HCT116 (cell line): ENCODE results near the gene TTC12. TPM values are rescaled to one million over a fixed set of nuclear protein-coding genes. Genes with fewer than 3 reads are reported as not detected.

ENCODE experiments used
- ATAC-seq: fragments of 200-7000 bp; cut with Tn5 transposase; 2 replicates; pipeline ENCODE4 v1.9.1; 2020; ENCODE audit warnings: mild to moderate bottlenecking, moderate library complexity
- BruUV-seq: library from RNA; stranded (reverse); fragments of 400-500 nt; replicated peaks from 2 replicates; lab custom pipeline; 2021; lab: Mats Ljungman, UMichigan
- CTCF ChIA-PET: fragments of 300-600 bp; sonication (Branson Sonifier 250); formaldehyde crosslinking; loops from one replicate; lab custom pipeline; 2021; ENCODE audit warnings: antibody characterized with exemption; lab: Charles Lee
- POLR2A ChIA-PET: fragments of 300-600, 350-600 bp; sonication (Branson Sonifier 250); formaldehyde crosslinking; loops from one replicate; lab custom pipeline; 2021; ENCODE audit warnings: antibody characterized with exemption; lab: Charles Lee
- RAD21 ChIA-PET, 2 experiments: fragments of 300-600 bp; sonication (Branson Sonifier 250); formaldehyde crosslinking; loops; one replicate each; lab custom pipeline; 2023; ENCODE audit warnings: low total read pairs in 2 of 2; ENCODE audit not compliant: uncharacterized antibody in 2 of 2, unreplicated experiment in 2 of 2, low non-redundant PET in 1 of 2; lab: Charles Lee
- DNase-seq: peaks from one replicate; pipeline ENCODE4 v3.0.0-alpha.2; 2010; ENCODE audit warnings: low read depth, low spot score
- H2AFZ ChIP-seq: fragments of 200-600 bp; shearing (Covaris generic), sonication (generic); 2 replicates; pipeline ENCODE4 v1.6.1; 2017; ENCODE audit warnings: low read depth, mixed run types, mixed read lengths, antibody characterized with exemption, low read length; ENCODE audit not compliant: poor library complexity, severe bottlenecking
- H3K27ac ChIP-seq: 2 replicates; pipeline ENCODE4 v1.5.1; 2012; ENCODE audit warnings: low read depth, low read length
- H3K27me3 ChIP-seq: fragments of 200-600 bp; sonication (generic); 2 replicates; pipeline ENCODE4 v1.6.1; 2016; ENCODE audit warnings: mixed run types, low read length, mixed read lengths; ENCODE audit not compliant: insufficient read depth
- H3K36me3 ChIP-seq, 2 experiments: fragments of 200-500 bp in 1 of 2; fragments of 200-600 bp in 1 of 2; sonication (Bioruptor generic) in 1 of 2; sonication (generic) in 1 of 2; 2 replicates each; pipeline versions ENCODE4 v1.5.1 to v1.6.1; 2014 to 2016; ENCODE audit warnings: low read length in 2 of 2, inconsistent platforms in 1 of 2, mixed read lengths in 1 of 2, mixed run types in 1 of 2; ENCODE audit not compliant: insufficient read depth in 2 of 2, control insufficient read depth in 1 of 2
- H3K4me1 ChIP-seq, 2 experiments: fragments of 200-600 bp in 1 of 2; sonication (generic) in 1 of 2; 2 replicates each; pipeline versions ENCODE4 v1.5.1 to v1.6.1; 2012 to 2017; ENCODE audit warnings: low read length in 2 of 2, inconsistent platforms in 1 of 2, mild to moderate bottlenecking in 1 of 2, mixed read lengths in 1 of 2, mixed run types in 1 of 2, moderate library complexity in 1 of 2; ENCODE audit not compliant: insufficient read depth in 2 of 2, control insufficient read depth in 1 of 2
- H3K4me2 ChIP-seq: fragments of 200-600 bp; sonication (generic); 2 replicates; pipeline ENCODE4 v1.6.1; 2017; ENCODE audit warnings: mixed run types, low read length, mixed read lengths
- H3K4me3 ChIP-seq, 2 experiments: fragments of 200-600 bp in 1 of 2; sonication (generic) in 1 of 2; replicated peaks in 1 of 2; 2 replicates each; pipeline ENCODE4 v1.5.1; 2011 to 2016; ENCODE audit warnings: low read length in 2 of 2, control low read depth in 1 of 2, low read depth in 1 of 2, mild to moderate bottlenecking in 1 of 2, mixed read lengths in 1 of 2, mixed run types in 1 of 2
- H3K79me2 ChIP-seq: fragments of 200-600 bp; sonication (generic); 2 replicates; pipeline ENCODE4 v1.6.1; 2017; ENCODE audit warnings: mild to moderate bottlenecking, mixed run types, low read length, moderate library complexity, mixed read lengths; ENCODE audit not compliant: insufficient read depth
- H3K9ac ChIP-seq: fragments of 200-600 bp; sonication (generic); 2 replicates; pipeline ENCODE4 v1.6.1; 2016; ENCODE audit warnings: low read length, mixed read lengths
- H3K9me2 ChIP-seq: fragments of 200-600 bp; sonication (generic), shearing (Covaris generic); 2 replicates; pipeline ENCODE4 v1.6.1; 2017; ENCODE audit warnings: mixed run types, mild to moderate bottlenecking, moderate library complexity; ENCODE audit not compliant: insufficient read depth
- H3K9me3 ChIP-seq, 2 experiments: fragments of 200-500 bp in 1 of 2; fragments of 200-600 bp in 1 of 2; sonication (Bioruptor generic) in 1 of 2; sonication (generic) in 1 of 2; 2 replicates each; pipeline ENCODE4 v1.6.1; 2014 to 2017; ENCODE audit warnings: low read length in 2 of 2, mixed read lengths in 2 of 2, inconsistent platforms in 1 of 2, low read depth in 1 of 2, mild to moderate bottlenecking in 1 of 2, mixed run types in 1 of 2, moderate library complexity in 1 of 2; ENCODE audit not compliant: control insufficient read depth in 1 of 2, insufficient read depth in 1 of 2
- H4K20me1 ChIP-seq: fragments of 200-600 bp; sonication (generic), shearing (Covaris generic); 2 replicates; pipeline ENCODE4 v1.6.1; 2017; ENCODE audit warnings: mixed run types, mild to moderate bottlenecking, moderate library complexity; ENCODE audit not compliant: insufficient read depth
- CBX3 ChIP-seq: IDR thresholded peaks from 2 replicates; pipeline ENCODE4 v1.6.1; 2012; ENCODE audit warnings: low read depth
- ELF1 ChIP-seq: IDR thresholded peaks from 2 replicates; pipeline ENCODE4 v1.6.1; 2012; ENCODE audit warnings: low read depth, borderline replicate concordance
- EZH2 ChIP-seq: fragments of 200-600 bp; sonication (generic); IDR thresholded peaks from 2 replicates; pipeline ENCODE4 v1.6.1; 2017; ENCODE audit warnings: antibody characterized with exemption, mixed run types
- EZH2phosphoT487 ChIP-seq: fragments of 200-600 bp; IDR thresholded peaks from 2 replicates; pipeline ENCODE4 v1.6.1; 2018; ENCODE audit warnings: antibody characterized with exemption, borderline replicate concordance
- FOSL1 ChIP-seq: IDR thresholded peaks from 2 replicates; pipeline ENCODE4 v1.6.1; 2012; ENCODE audit warnings: low read depth
- POLR2A ChIP-seq: IDR thresholded peaks from 2 replicates; pipeline ENCODE4 v1.7.0; 2011; ENCODE audit warnings: borderline replicate concordance; ENCODE audit not compliant: insufficient read depth, insufficient read length; ENCODE audit errors: extremely low read depth
- POLR2AphosphoS5 ChIP-seq: IDR thresholded peaks from 2 replicates; pipeline ENCODE4 v1.6.1; 2011; ENCODE audit warnings: mild to moderate bottlenecking, low read depth, low read length, moderate library complexity
- RAD21 ChIP-seq: IDR thresholded peaks from 2 replicates; pipeline ENCODE4 v1.6.1; 2012; ENCODE audit warnings: low read depth, mild to moderate bottlenecking
- SIN3A ChIP-seq: IDR thresholded peaks from 2 replicates; pipeline ENCODE4 v1.6.1; 2012; ENCODE audit warnings: low read depth
- SP1 ChIP-seq: IDR thresholded peaks from 2 replicates; pipeline ENCODE4 v1.6.1; 2012; ENCODE audit warnings: low read depth
- SRF ChIP-seq: IDR thresholded peaks from 2 replicates; pipeline ENCODE4 v1.6.1; 2012; ENCODE audit warnings: low read depth
- TCF7L2 ChIP-seq: IDR thresholded peaks from 2 replicates; pipeline ENCODE4 v1.7.0; 2011; ENCODE audit warnings: borderline replicate concordance, inconsistent platforms; ENCODE audit not compliant: insufficient read depth, insufficient read length; ENCODE audit errors: extremely low read depth
- intact Hi-C: fragments of 100-400 bp; cut with micrococcal nuclease; formaldehyde crosslinking; loops from 2 replicates; pipeline ENCODE4 v1.10.0; 2022
- total RNA-seq: library from RNA; stranded (reverse); gene quantifications from one replicate; pipeline ENCODE4 v1.2.1, GENCODE V29; 2021; ENCODE audit not compliant: unreplicated experiment
- TF ChIP-seq, protein P1 (sequence below): IDR thresholded peaks from 2 replicates; pipeline ENCODE4 v1.6.1; 2011; ENCODE audit warnings: mild to moderate bottlenecking, low read length, moderate library complexity; ENCODE audit not compliant: insufficient replicate concordance; ENCODE audit errors: extremely low read depth
- TF ChIP-seq, protein P2 (sequence below): IDR thresholded peaks from 2 replicates; pipeline ENCODE4 v1.6.1; 2012
- TF ChIP-seq, protein P3 (sequence below): IDR thresholded peaks from 2 replicates; pipeline ENCODE4 v1.6.1; 2012; ENCODE audit warnings: low read depth

TTC12 gene
- total RNA-seq, 1 experiment from 2014 or later = 12.6 TPM

DNA sequence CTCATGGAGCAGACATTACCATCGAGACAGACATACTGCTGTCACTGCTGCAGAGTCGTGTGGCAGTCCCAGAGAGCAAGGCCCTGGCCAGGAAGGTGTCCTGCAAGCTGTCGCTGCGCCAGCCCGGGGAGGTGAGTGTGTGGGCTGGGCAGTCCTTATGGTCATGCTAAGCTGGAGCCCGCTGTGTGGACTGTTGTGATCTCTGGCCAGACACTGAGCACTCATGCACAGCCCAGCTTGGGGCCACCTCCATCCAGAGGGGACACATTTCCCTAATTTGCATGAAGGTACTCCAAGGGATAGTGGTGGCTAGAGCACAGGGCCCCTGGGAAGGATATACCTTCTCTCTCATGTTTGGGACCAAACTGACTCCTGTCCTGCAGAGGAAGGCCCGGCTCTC lies 82.8 kb downstream of the TTC12 start:
- Histone ChIP-seq H3K27ac (no peak overlapping the region), H3K27me3 (peaks cover 13% of the 10 kb centered on the region), H3K4me3 (no peak overlapping the region), H4K20me1 (no peaks in the 10 kb centered on the region), H3K9me3 (no peaks in the 10 kb centered on the region), H3K4me1 (peaks cover 4 to 7% of the 10 kb centered on the region in 2 experiments; a peak in 2 of 4 replicates), H3K9ac (no peak overlapping the region), H3K9me2 (no peaks in the 10 kb centered on the region), H3K4me2 (no peak overlapping the region), H3K79me2 (no peaks in the 10 kb centered on the region), H2AFZ (no peak overlapping the region), H3K36me3 (no peaks in the 10 kb centered on the region)
- no peak for DNase-seq
- BruUV-seq = no TSS peak
- CTCF ChIA-PET = no interaction called here
- POLR2A ChIA-PET = no interaction called here
- ATAC-seq = no peak
- RAD21 ChIA-PET = no interaction called here
- no peak for TF ChIP-seq SIN3A
- no peak for TF ChIP-seq POLR2AphosphoS5
- TF ChIP-seq EZH2phosphoT487 = no peak
- TF ChIP-seq TCF7L2 = no peak
- no peak for TF ChIP-seq CBX3
- TF ChIP-seq ELF1 = no peak
- TF ChIP-seq POLR2A = no peak
- TF ChIP-seq, protein P1, sequence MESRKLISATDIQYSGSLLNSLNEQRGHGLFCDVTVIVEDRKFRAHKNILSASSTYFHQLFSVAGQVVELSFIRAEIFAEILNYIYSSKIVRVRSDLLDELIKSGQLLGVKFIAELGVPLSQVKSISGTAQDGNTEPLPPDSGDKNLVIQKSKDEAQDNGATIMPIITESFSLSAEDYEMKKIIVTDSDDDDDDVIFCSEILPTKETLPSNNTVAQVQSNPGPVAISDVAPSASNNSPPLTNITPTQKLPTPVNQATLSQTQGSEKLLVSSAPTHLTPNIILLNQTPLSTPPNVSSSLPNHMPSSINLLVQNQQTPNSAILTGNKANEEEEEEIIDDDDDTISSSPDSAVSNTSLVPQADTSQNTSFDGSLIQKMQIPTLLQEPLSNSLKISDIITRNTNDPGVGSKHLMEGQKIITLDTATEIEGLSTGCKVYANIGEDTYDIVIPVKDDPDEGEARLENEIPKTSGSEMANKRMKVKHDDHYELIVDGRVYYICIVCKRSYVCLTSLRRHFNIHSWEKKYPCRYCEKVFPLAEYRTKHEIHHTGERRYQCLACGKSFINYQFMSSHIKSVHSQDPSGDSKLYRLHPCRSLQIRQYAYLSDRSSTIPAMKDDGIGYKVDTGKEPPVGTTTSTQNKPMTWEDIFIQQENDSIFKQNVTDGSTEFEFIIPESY = no peak
- TF ChIP-seq, protein P2, sequence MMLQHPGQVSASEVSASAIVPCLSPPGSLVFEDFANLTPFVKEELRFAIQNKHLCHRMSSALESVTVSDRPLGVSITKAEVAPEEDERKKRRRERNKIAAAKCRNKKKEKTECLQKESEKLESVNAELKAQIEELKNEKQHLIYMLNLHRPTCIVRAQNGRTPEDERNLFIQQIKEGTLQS = no peak
- TF ChIP-seq, protein P3, sequence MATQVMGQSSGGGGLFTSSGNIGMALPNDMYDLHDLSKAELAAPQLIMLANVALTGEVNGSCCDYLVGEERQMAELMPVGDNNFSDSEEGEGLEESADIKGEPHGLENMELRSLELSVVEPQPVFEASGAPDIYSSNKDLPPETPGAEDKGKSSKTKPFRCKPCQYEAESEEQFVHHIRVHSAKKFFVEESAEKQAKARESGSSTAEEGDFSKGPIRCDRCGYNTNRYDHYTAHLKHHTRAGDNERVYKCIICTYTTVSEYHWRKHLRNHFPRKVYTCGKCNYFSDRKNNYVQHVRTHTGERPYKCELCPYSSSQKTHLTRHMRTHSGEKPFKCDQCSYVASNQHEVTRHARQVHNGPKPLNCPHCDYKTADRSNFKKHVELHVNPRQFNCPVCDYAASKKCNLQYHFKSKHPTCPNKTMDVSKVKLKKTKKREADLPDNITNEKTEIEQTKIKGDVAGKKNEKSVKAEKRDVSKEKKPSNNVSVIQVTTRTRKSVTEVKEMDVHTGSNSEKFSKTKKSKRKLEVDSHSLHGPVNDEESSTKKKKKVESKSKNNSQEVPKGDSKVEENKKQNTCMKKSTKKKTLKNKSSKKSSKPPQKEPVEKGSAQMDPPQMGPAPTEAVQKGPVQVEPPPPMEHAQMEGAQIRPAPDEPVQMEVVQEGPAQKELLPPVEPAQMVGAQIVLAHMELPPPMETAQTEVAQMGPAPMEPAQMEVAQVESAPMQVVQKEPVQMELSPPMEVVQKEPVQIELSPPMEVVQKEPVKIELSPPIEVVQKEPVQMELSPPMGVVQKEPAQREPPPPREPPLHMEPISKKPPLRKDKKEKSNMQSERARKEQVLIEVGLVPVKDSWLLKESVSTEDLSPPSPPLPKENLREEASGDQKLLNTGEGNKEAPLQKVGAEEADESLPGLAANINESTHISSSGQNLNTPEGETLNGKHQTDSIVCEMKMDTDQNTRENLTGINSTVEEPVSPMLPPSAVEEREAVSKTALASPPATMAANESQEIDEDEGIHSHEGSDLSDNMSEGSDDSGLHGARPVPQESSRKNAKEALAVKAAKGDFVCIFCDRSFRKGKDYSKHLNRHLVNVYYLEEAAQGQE = no peak
- TF ChIP-seq SRF = no peak
- TF ChIP-seq SP1 = no peak
- TF ChIP-seq RAD21 = no peak
- TF ChIP-seq EZH2 = no peak
- TF ChIP-seq FOSL1 = no peak
- intact Hi-C loops = no loop called here
